Transverse colon (tissue), 4 donors: ENCODE data around the gene ACP4.

Experiments used
- POLR2A ChIP-seq: fragments of 450-650 bp; IDR thresholded peaks from one replicate; pipeline ENCODE4 v1.6.1; 2016; ENCODE audit warnings: antibody characterized with exemption, mild to moderate bottlenecking, moderate library complexity
- POLR2AphosphoS5 ChIP-seq, 3 donors: sonication (generic); formaldehyde crosslinking; IDR thresholded peaks; one replicate each; pipeline ENCODE4 v1.6.1; 2016; ENCODE audit warnings: antibody characterized with exemption in 3 of 3
- TF ChIP-seq, protein P1 (sequence below), 5 experiments: fragments of 200-600 bp in 3 of 5; fragments of 450-650 bp in 2 of 5; sonication (generic) in 3 of 5; IDR thresholded peaks; 1 replicate in 2 of 5; 2 replicates in 3 of 5; pipeline ENCODE4 v1.5.1; 2016 to 2017; ENCODE audit warnings: antibody characterized with exemption in 5 of 5, inconsistent platforms in 3 of 5, mild to moderate bottlenecking in 2 of 5, moderate library complexity in 1 of 5

DNA sequence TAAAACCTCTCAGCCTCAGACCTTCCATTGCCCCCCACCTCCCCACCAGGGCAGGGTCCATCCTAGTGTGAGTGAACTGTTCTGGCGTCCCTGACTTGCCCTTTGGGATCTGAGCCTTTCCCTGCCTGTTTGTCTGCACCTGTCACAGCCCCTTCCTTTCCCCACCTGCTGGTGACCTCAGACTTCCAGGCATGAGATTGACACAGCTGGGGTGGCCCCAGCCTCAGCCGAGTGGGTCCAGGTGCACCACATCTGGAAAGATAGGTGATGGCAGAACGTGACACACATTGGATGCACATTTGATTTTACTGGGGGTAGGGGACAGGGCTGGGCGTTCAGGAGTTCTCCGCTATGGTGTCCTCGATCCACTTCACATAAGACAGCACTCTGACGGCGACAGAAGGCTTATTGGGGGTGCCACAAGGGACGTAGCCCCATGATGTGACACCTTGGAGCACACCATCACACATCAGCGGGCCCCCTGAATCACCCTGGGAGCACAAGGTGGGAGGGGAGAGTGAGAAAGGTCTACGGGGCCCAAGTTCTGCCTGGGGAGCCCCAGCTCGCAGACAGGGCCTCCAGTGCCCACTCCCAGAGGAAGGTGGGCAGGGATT is 28.8 kb downstream of the ACP4 start:
- TF ChIP-seq, protein P1, sequence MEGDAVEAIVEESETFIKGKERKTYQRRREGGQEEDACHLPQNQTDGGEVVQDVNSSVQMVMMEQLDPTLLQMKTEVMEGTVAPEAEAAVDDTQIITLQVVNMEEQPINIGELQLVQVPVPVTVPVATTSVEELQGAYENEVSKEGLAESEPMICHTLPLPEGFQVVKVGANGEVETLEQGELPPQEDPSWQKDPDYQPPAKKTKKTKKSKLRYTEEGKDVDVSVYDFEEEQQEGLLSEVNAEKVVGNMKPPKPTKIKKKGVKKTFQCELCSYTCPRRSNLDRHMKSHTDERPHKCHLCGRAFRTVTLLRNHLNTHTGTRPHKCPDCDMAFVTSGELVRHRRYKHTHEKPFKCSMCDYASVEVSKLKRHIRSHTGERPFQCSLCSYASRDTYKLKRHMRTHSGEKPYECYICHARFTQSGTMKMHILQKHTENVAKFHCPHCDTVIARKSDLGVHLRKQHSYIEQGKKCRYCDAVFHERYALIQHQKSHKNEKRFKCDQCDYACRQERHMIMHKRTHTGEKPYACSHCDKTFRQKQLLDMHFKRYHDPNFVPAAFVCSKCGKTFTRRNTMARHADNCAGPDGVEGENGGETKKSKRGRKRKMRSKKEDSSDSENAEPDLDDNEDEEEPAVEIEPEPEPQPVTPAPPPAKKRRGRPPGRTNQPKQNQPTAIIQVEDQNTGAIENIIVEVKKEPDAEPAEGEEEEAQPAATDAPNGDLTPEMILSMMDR (IDR thresholded peaks at IDR 0.05): no peak
- TF ChIP-seq POLR2A (no peak), POLR2AphosphoS5 (IDR thresholded peaks at IDR 0.05) (no peak)
